Activated CD4-positive, alpha-beta T cell treated with anti-CD3 and anti-CD28 coated beads for 24 hours (primary cell): Measurements from ENCODE around the gene CDC25C.
A peak's percentile ranks its signal among the peaks of the same experiment; 100 is the strongest.

Experiments used
- DNase-seq, 2 donors: peaks; one replicate each; pipeline ENCODE4 v3.0.0-alpha.2; 2020; ENCODE audit warnings: low read depth in 2 of 2

CDC25C gene

GRCh38 chr5:138331449-138332368 is at the start of gene CDC25C:
TSS of gene CDC25C (minus strand) at chr5:138331804. CDS start at chr5:138331180, 624 bp downstream.
- peak; percentile 92 to 94 for DNase-seq

GRCh38 chr5:138372653-138373052 is 41.0 kb upstream of the CDC25C start:
- no peak for DNase-seq

- no peak for DNase-seq
Observed at GRCh38 chr5:138372225-138372624, 40.6 kb upstream of the CDC25C start.

- no peak for DNase-seq
Observed at GRCh38 chr5:138371454-138371853, 39.9 kb upstream of the CDC25C start.

GRCh38 chr5:138370537-138370936 is 38.9 kb upstream of the CDC25C start:
- no peak for DNase-seq

- no peak for DNase-seq
Observed at GRCh38 chr5:138369706-138370105, 38.1 kb upstream of the CDC25C start.

GRCh38 chr5:138369261-138369660 is 37.7 kb upstream of the CDC25C start:
- no peak for DNase-seq

GRCh38 chr5:138366632-138367382 is 35.2 kb upstream of the CDC25C start:
- DNase-seq, result no peak

- DNase-seq, result no peak
Observed at GRCh38 chr5:138364576-138364975, 33.0 kb upstream of the CDC25C start.

GRCh38 chr5:138360941-138361452 is 29.4 kb upstream of the CDC25C start:
- no peak for DNase-seq

GRCh38 chr5:138359621-138360020 is 28.0 kb upstream of the CDC25C start:
- no peak for DNase-seq

- peak; percentile 40 for DNase-seq
Observed at GRCh38 chr5:138354926-138355378, 23.3 kb upstream of the CDC25C start.

GRCh38 chr5:138354387-138354786 is 22.8 kb upstream of the CDC25C start:
- no peak for DNase-seq

- no peak for DNase-seq
Observed at GRCh38 chr5:138353560-138354080, 22.0 kb upstream of the CDC25C start.

- DNase-seq, result peak; percentile 51 to 56
Observed at GRCh38 chr5:138352722-138353559, 21.3 kb upstream of the CDC25C start.

- DNase-seq, result peak; percentile 82 to 90
Observed at GRCh38 chr5:138352071-138352721, 20.6 kb upstream of the CDC25C start, which contains the start of gene KDM3B. TSS of gene KDM3B (plus strand) at chr5:138352685. CDS start at chr5:138352796, 111 bp downstream.

GRCh38 chr5:138351517-138351916 is 19.9 kb upstream of the CDC25C start:
- DNase-seq, result no peak

GRCh38 chr5:138351056-138351455 is 19.5 kb upstream of the CDC25C start:
- DNase-seq, result no peak

- no peak for DNase-seq
Observed at GRCh38 chr5:138350563-138350890, 18.9 kb upstream of the CDC25C start.

GRCh38 chr5:138349852-138350562 is 18.4 kb upstream of the CDC25C start:
- no peak for DNase-seq
